GM23338 (cell line): ENCODE measurements around the gene LURAP1L. TPM values are rescaled to one million over a fixed set of nuclear protein-coding genes. Genes with fewer than 3 reads are reported as not detected.
A peak's percentile ranks its signal among the peaks of the same experiment; 100 is the strongest.

Source experiments
- ATAC-seq: fragments of 200-7000 bp; cut with Tn5 transposase; 3 replicates; pipeline ENCODE4 v1.9.1; 2020
- DNase-seq: peaks from one replicate; pipeline ENCODE4 v3.0.0-alpha.2; 2015; ENCODE audit warnings: low spot score
- H2AFZ ChIP-seq: fragments of 200-600 bp; sonication (generic); 2 replicates; pipeline ENCODE4 v1.8.0; 2016; ENCODE audit warnings: antibody characterized with exemption, mild to moderate bottlenecking, moderate library complexity
- H3F3A ChIP-seq: fragments of 200-600 bp; sonication (generic); replicated peaks from 2 replicates; pipeline ENCODE4 v1.8.0; 2017; ENCODE audit warnings: antibody characterized with exemption, mixed run types, low read depth
- H3K27ac ChIP-seq: fragments of 200-600 bp; sonication (generic); 2 replicates; pipeline ENCODE4 v1.6.1; 2016; ENCODE audit warnings: low read depth
- H3K27me3 ChIP-seq: fragments of 200-600 bp; sonication (generic); 2 replicates; pipeline ENCODE4 v1.8.0; 2016; ENCODE audit warnings: mild to moderate bottlenecking, mixed run types, moderate library complexity; ENCODE audit not compliant: insufficient read depth
- H3K36me3 ChIP-seq: fragments of 200-600 bp; sonication (generic); 2 replicates; pipeline ENCODE4 v1.8.0; 2016; ENCODE audit warnings: mild to moderate bottlenecking; ENCODE audit not compliant: insufficient read depth
- H3K4me1 ChIP-seq: fragments of 200-600 bp; sonication (generic); 2 replicates; pipeline ENCODE4 v1.8.0; 2016; ENCODE audit warnings: mild to moderate bottlenecking, moderate library complexity; ENCODE audit not compliant: insufficient read depth
- H3K4me2 ChIP-seq: fragments of 200-600 bp; sonication (generic); 2 replicates; pipeline ENCODE4 v1.7.1; 2017; ENCODE audit warnings: mixed run types
- H3K4me3 ChIP-seq: fragments of 200-600 bp; sonication (generic); 2 replicates; pipeline ENCODE4 v1.6.1; 2016; ENCODE audit warnings: mixed run types
- H3K79me2 ChIP-seq: fragments of 200-600 bp; sonication (generic); replicated peaks from 2 replicates; pipeline ENCODE4 v1.8.0; 2017; ENCODE audit warnings: mild to moderate bottlenecking; ENCODE audit not compliant: insufficient read depth
- H3K9me2 ChIP-seq: fragments of 200-600 bp; sonication (generic); 2 replicates; pipeline ENCODE4 v1.8.0; 2017; ENCODE audit not compliant: insufficient read depth
- H4K20me1 ChIP-seq: fragments of 200-600 bp; sonication (generic); replicated peaks from 2 replicates; pipeline ENCODE4 v1.8.0; 2017; ENCODE audit warnings: mild to moderate bottlenecking; ENCODE audit not compliant: insufficient read depth
- H3K27ac Mint-ChIP-seq: 2 replicates; pipeline ENCODE4 v1.8.0; 2020; ENCODE audit warnings: inconsistent platforms, mild to moderate bottlenecking, moderate library complexity, mixed read lengths
- H3K27me3 Mint-ChIP-seq: 3 replicates; pipeline ENCODE4 v1.8.0; 2022; ENCODE audit warnings: low read depth, mild to moderate bottlenecking, moderate library complexity, mixed read lengths, inconsistent platforms; ENCODE audit not compliant: insufficient read depth, poor library complexity
- H3K36me3 Mint-ChIP-seq: 3 replicates; pipeline ENCODE4 v1.8.0; 2021; ENCODE audit warnings: low read depth, mild to moderate bottlenecking, inconsistent platforms, moderate library complexity, mixed read lengths
- H3K4me1 Mint-ChIP-seq: 3 replicates; pipeline ENCODE4 v1.8.0; 2020; ENCODE audit warnings: mild to moderate bottlenecking, inconsistent platforms, mixed read lengths
- H3K4me3 Mint-ChIP-seq: 3 replicates; pipeline ENCODE4 v1.8.0; 2021; ENCODE audit warnings: moderate library complexity, mild to moderate bottlenecking, inconsistent platforms, mixed read lengths
- H3K9me3 Mint-ChIP-seq: 3 replicates; pipeline ENCODE4 v1.8.0; 2020; ENCODE audit warnings: moderate library complexity, mild to moderate bottlenecking, inconsistent platforms, mixed read lengths
- CREB1 ChIP-seq: fragments of 250-450 bp; sonication (Bioruptor Pico); IDR thresholded peaks from 2 replicates; pipeline ENCODE4 v1.5.0; 2020; ENCODE audit warnings: low read depth, mild to moderate bottlenecking, moderate library complexity
- CTCF ChIP-seq, 2 experiments: fragments of 200-600 bp in 1 of 2; sonication (generic) in 1 of 2; conservative IDR thresholded peaks; 2 replicates each; pipeline versions ENCODE4 v1.5.1 to v1.6.1; 2016 to 2017; ENCODE audit warnings: antibody characterized with exemption in 2 of 2, low read depth in 2 of 2, mild to moderate bottlenecking in 2 of 2, moderate library complexity in 1 of 2
- ETS1 ChIP-seq: IDR thresholded peaks from 2 replicates; pipeline ENCODE4 v1.6.1; 2016; ENCODE audit warnings: antibody characterized with exemption
- EZH2phosphoT487 ChIP-seq: fragments of 200-600 bp; sonication (generic); IDR thresholded peaks from one replicate; pipeline ENCODE4 v1.8.1; 2018; ENCODE audit warnings: antibody characterized with exemption; ENCODE audit not compliant: unreplicated experiment
- JUNB ChIP-seq: IDR thresholded peaks from one replicate; pipeline ENCODE4 v1.6.1; 2016; ENCODE audit warnings: antibody characterized with exemption; ENCODE audit not compliant: unreplicated experiment
- REST ChIP-seq: IDR thresholded peaks from one replicate; pipeline ENCODE4 v1.6.1; 2018; ENCODE audit warnings: antibody characterized with exemption; ENCODE audit not compliant: unreplicated experiment
- ZNF114 ChIP-seq: fragments of 250-450 bp; sonication (Bioruptor Pico); IDR thresholded peaks from 2 replicates; pipeline ENCODE4 v1.5.0; 2020; ENCODE audit warnings: mild to moderate bottlenecking, moderate library complexity
- ZNF331 ChIP-seq: fragments of 250-450 bp; sonication (Bioruptor Pico); IDR thresholded peaks from 2 replicates; pipeline ENCODE4 v1.5.0; 2020; ENCODE audit warnings: low read depth, mild to moderate bottlenecking, moderate library complexity
- polyA plus RNA-seq: library from polyadenylated mRNA; unstranded; fragments of >200 nt; fragmentation: Nextera tagmentation; extraction: Ambion mirVana; gene quantifications from 2 replicates; pipeline ENCODE4 v1.2.1, GENCODE V29; 2016
- total RNA-seq: library from RNA; depleted of rRNA; stranded (reverse); fragments of >200 nt; shearing (Covaris generic); gene quantifications from 2 replicates; pipeline ENCODE4 v1.2.3, GENCODE V29; 2014
- TF ChIP-seq, protein P1 (sequence below): fragments of 250-450 bp; sonication (Bioruptor Pico); IDR thresholded peaks from 2 replicates; pipeline ENCODE4 v1.5.0; 2020; ENCODE audit warnings: mild to moderate bottlenecking, moderate library complexity

LURAP1L gene
- total and polyA plus RNA-seq, 2 experiments from 2014 or later = 1.2 to 1.6 TPM

- TF ChIP-seq REST (no peak), ZNF114 (no peak), EZH2phosphoT487 (no peak)
Measured at GRCh38 chr9:12737871-12738270, 36.9 kb upstream of the LURAP1L start (continued).

DNA sequence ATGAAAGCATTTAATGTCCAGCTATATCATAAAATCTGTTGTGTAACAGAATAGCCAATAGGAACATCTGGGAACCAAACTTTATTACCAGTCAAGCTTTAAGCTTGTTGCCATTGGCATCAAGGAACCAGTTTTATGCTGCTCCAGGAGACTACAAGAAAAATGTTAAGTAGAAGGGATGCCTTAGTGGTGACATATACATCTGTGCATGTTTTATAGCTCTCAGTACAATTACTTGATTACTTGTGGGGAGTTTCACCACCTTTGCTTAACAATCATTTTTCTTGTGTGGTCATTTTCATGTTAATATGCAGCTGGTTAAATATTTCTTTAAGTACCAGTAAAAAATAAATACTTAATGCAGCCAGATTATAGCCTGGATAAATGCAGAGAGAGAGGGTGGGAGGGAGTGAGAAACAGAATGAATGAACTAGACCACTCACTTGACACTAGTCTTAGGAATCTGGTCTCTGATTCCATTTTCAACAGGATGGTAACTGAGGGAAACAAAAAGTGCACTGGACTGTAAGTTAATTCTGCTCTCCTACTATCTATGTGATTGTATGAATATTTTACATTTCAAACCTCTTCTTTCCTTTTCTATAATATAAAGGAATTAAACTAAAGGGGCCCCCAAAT lies 35.7 kb upstream of the LURAP1L start:
- Histone ChIP-seq H4K20me1 (no peaks in the 10 kb centered on the region), H3K4me3 (no peak overlapping the region), H3K4me1 (no peaks in the 10 kb centered on the region), H3K27me3 (no peaks in the 10 kb centered on the region), H2AFZ (no peak overlapping the region), H3K27ac (no peak overlapping the region), H3K36me3 (no peaks in the 10 kb centered on the region), H3K79me2 (no peaks in the 10 kb centered on the region), H3K4me2 (no peak overlapping the region), H3F3A (no peaks in the 10 kb centered on the region), H3K9me2 (no peaks in the 10 kb centered on the region)
- H3K36me3 Mint-ChIP-seq = peaks cover 3% of the 10 kb centered on the region; the same call in 1 of the 3 replicates
- H3K27ac Mint-ChIP-seq = no peak overlapping the region
- peaks cover 9% of the 10 kb centered on the region; the same call in 2 of the 3 replicates for H3K9me3 Mint-ChIP-seq
- ATAC-seq (no peak; the same call in 2 of the 3 replicates), DNase-seq (peak; percentile 14)
- H3K27me3 Mint-ChIP-seq = no peaks in the 10 kb centered on the region
- H3K4me1 Mint-ChIP-seq = no peaks in the 10 kb centered on the region
- H3K4me3 Mint-ChIP-seq = no peak overlapping the region
- TF ChIP-seq CREB1 (CRISPR knock-in tag) (no peak), ETS1 (no peak), ZNF331 (CRISPR knock-in tag) (no peak), JUNB (no peak), CTCF (conservative IDR thresholded peaks at IDR 0.05; ENCODE audit: low read depth in 2 of 2) (no peak), EZH2phosphoT487 (no peak), ZNF114 (no peak)
- TF ChIP-seq, protein P1, sequence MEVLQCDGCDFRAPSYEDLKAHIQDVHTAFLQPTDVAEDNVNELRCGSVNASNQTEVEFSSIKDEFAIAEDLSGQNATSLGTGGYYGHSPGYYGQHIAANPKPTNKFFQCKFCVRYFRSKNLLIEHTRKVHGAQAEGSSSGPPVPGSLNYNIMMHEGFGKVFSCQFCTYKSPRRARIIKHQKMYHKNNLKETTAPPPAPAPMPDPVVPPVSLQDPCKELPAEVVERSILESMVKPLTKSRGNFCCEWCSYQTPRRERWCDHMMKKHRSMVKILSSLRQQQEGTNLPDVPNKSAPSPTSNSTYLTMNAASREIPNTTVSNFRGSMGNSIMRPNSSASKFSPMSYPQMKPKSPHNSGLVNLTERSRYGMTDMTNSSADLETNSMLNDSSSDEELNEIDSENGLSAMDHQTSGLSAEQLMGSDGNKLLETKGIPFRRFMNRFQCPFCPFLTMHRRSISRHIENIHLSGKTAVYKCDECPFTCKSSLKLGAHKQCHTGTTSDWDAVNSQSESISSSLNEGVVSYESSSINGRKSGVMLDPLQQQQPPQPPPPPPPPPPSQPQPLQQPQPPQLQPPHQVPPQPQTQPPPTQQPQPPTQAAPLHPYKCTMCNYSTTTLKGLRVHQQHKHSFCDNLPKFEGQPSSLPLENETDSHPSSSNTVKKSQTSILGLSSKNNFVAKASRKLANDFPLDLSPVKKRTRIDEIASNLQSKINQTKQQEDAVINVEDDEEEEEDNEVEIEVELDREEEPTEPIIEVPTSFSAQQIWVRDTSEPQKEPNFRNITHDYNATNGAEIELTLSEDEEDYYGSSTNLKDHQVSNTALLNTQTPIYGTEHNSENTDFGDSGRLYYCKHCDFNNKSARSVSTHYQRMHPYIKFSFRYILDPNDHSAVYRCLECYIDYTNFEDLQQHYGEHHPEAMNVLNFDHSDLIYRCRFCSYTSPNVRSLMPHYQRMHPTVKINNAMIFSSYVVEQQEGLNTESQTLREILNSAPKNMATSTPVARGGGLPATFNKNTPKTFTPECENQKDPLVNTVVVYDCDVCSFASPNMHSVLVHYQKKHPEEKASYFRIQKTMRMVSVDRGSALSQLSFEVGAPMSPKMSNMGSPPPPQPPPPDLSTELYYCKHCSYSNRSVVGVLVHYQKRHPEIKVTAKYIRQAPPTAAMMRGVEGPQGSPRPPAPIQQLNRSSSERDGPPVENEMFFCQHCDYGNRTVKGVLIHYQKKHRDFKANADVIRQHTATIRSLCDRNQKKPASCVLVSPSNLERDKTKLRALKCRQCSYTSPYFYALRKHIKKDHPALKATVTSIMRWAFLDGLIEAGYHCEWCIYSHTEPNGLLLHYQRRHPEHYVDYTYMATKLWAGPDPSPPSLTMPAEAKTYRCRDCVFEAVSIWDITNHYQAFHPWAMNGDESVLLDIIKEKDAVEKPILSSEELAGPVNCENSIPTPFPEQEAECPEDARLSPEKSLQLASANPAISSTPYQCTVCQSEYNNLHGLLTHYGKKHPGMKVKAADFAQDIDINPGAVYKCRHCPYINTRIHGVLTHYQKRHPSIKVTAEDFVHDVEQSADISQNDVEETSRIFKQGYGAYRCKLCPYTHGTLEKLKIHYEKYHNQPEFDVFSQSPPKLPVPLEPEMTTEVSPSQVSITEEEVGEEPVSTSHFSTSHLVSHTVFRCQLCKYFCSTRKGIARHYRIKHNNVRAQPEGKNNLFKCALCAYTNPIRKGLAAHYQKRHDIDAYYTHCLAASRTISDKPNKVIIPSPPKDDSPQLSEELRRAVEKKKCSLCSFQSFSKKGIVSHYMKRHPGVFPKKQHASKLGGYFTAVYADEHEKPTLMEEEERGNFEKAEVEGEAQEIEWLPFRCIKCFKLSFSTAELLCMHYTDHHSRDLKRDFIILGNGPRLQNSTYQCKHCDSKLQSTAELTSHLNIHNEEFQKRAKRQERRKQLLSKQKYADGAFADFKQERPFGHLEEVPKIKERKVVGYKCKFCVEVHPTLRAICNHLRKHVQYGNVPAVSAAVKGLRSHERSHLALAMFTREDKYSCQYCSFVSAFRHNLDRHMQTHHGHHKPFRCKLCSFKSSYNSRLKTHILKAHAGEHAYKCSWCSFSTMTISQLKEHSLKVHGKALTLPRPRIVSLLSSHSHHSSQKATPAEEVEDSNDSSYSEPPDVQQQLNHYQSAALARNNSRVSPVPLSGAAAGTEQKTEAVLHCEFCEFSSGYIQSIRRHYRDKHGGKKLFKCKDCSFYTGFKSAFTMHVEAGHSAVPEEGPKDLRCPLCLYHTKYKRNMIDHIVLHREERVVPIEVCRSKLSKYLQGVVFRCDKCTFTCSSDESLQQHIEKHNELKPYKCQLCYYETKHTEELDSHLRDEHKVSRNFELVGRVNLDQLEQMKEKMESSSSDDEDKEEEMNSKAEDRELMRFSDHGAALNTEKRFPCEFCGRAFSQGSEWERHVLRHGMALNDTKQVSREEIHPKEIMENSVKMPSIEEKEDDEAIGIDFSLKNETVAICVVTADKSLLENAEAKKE (CRISPR knock-in tag) = no peak
